Cardiac fibroblast (primary cell): ENCODE data around the gene GPRIN3.
"Not testable (repeated sequence)": the region's sequence is repeated elsewhere in the genome, so short reads cannot be mapped to it uniquely, and the experiment has no call there.

Experiments
- DNase-seq, 2 donors: peaks; one replicate each; pipeline versions ENCODE4 v3.0.0 to v3.0.0-alpha.2; 2010; ENCODE audit warnings: low read depth in 2 of 2
- H3K4me3 ChIP-seq, 2 donors: replicated peaks in 1 of 2; 1 replicate in 1 of 2; 2 replicates in 1 of 2; pipeline ENCODE4 v1.5.1; 2011; ENCODE audit warnings: low read depth in 2 of 2, low read length in 2 of 2, mild to moderate bottlenecking in 2 of 2, moderate library complexity in 1 of 2
- TF ChIP-seq, protein P1 (sequence below): IDR thresholded peaks from one replicate; pipeline ENCODE4 v1.5.1; 2011; ENCODE audit warnings: low read depth, mild to moderate bottlenecking, low read length, inconsistent platforms

Gene GPRIN3

DNA sequence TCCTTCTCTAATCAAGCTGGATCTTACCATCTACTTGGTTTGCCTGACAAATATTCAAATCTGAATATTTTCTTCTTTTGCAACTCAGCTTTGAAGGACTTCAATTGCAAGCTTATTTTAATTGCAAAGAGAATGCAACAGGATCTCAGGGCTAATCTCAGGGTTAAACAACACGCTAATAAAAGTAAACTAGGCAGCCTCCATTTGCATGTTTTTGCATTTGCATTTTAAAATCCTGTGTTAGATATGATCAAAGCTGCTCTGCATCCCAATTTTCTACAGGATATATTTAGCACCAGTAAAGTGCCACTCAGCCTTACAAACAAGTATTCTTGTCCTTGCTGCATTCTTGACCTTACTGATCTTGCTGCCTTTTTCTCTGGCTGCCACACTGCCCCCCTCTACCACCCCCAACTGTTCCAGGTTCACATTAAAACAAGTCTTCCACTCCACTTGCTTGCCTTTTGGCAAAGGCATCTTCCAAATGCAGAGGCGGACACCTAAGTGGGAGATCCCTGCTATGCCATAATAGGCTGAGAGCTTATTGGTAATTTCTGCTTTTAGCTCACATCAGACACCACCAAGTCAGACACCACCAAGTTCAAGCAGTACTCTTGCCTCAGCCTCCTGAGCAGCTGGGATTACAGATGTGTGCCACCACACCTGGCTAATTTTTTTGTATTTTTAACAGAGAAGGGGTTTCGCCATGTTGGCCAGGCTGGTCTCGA lies 48.1 kb downstream of the GPRIN3 start:
- no peak for DNase-seq
- H3K4me3 ChIP-seq = no peak overlapping the region
- TF ChIP-seq, protein P1, sequence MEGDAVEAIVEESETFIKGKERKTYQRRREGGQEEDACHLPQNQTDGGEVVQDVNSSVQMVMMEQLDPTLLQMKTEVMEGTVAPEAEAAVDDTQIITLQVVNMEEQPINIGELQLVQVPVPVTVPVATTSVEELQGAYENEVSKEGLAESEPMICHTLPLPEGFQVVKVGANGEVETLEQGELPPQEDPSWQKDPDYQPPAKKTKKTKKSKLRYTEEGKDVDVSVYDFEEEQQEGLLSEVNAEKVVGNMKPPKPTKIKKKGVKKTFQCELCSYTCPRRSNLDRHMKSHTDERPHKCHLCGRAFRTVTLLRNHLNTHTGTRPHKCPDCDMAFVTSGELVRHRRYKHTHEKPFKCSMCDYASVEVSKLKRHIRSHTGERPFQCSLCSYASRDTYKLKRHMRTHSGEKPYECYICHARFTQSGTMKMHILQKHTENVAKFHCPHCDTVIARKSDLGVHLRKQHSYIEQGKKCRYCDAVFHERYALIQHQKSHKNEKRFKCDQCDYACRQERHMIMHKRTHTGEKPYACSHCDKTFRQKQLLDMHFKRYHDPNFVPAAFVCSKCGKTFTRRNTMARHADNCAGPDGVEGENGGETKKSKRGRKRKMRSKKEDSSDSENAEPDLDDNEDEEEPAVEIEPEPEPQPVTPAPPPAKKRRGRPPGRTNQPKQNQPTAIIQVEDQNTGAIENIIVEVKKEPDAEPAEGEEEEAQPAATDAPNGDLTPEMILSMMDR = no peak

DNA sequence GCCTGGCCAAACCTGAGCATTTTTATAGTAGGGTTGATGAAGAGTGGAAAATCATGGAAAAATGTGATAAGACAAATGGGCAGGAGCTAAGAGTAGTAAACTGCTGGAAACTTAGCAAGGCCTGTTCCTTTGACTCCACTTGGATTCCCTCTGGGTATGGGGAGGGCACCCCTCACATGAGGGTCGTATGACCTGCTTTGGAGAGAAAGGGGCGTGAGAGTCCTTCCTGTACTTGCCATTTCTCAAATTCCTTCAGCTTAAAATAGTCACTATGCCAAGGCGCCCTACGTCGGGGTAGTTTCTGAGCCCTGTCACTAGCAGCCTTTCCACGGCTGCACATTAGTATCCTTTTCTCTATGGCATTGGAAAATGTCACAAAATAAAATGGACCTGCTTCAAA lies 49.1 kb downstream of the GPRIN3 start:
- TF ChIP-seq, protein P1 = no peak
- no peak overlapping the region for H3K4me3 ChIP-seq
- no peak for DNase-seq

DNA sequence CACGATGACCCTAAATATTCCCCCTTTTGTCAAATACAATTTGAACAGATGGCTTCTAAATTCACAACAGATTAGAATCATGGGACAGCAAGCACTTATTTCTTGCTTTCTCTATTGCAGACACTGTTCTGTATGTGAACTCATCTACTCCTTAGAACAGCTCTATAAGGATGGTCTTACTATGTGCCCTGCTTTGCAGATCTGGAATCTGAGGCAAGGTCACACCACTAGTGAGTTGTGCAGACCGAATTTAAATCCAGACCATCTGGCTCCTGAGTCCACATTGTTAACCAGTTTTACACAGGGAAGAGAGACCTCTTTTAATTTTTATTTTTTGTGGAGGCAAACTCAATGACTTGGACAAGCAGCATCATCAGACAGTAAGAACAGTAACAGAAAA lies 50.2 kb downstream of the GPRIN3 start:
- no peak overlapping the region for H3K4me3 ChIP-seq
- TF ChIP-seq, protein P1 = no peak
- no peak for DNase-seq

DNA sequence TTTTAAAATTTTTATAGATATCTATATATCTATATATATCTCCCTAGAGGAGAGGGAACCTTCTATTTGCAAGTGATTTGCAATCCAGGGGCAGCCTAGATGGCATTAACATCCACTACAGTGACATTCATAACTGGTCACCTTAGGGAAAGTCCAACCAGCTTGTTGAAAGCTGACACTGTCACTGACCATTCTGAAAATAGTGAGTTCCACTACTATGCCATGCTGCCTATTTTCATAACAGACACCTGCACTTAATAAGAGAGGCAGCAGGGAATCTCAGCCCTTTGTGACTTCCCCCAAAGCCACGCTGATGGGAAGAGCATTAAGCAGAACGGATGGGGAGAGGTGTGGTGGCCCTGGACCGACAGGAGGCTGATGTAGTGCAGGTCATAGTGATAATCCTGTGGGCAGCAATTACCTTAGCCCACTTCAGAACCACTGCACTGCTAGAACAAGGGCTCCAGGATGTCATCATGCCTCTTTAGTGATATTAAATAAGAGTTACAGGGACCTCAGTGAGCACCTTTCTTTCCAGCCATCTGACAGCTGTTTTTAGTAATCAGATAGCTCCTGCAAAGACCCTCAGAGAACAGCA lies 51.3 kb downstream of the GPRIN3 start:
- no peak for DNase-seq
- TF ChIP-seq, protein P1 = no peak
- H3K4me3 ChIP-seq = no peak overlapping the region

DNA sequence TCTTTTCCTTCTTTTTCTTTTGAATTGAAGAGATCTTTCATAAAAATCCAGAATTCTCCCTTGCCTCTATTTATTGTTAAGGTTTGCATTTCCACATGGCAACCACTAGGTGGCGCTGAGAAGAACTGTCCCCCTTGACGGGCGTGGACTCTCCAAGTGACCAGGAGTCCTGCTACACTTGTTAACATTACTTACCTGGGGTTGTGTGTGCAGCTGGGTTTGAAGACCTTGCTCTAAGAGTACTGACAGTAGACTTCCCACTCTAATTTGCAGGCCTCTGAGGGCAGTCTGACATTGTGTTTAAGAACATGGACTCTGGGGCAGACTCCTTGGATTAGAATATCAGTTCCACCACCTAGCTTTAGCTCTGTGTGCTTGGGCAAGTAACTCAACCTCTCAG lies 52.8 kb downstream of the GPRIN3 start:
- no peak overlapping the region for H3K4me3 ChIP-seq
- TF ChIP-seq, protein P1 = peak; percentile 77
- DNase-seq = peak; percentile 37 to 52

DNA sequence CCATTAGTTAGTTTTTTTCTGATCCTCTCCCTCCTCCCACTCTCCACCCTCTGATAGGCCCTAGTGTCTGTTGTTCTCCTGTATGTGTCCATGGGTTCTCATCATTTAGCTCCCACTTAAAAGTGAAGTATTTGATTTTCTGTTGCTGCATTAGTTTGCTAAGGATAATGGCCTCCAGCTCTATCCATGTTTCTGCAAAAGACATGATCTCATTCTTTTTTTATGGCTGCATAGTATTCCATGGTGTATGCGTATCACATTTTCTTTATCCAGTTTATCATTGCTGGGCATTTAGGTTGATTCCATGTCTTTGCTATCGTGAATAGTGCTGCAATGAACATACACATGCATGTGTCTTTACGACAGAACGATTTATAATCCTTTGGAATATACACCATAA lies 53.3 kb downstream of the GPRIN3 start:
- DNase-seq, H3K4me3 ChIP-seq: not testable (repeated sequence)

DNA sequence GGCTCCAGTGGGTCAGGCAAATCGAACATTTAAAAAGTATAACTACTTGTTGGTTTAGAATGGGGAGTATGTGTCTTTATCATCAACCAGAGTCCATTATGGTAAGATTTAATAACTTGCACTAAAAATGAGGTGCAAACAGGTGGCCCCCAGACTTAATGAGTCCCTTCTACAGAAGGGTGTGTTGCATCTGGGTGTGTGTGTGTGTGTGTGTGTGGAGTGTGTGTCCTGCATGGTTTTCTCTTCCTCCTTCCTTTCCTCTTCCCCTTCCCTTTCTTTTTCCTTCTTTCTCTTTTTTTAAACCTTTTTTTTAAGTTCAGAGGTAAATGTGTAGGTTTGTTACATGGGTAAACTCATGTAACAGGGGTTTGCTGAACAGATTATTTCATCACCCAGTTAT lies 53.7 kb downstream of the GPRIN3 start:
- TF ChIP-seq, protein P1 = no peak
- no peak overlapping the region for H3K4me3 ChIP-seq
- DNase-seq = no peak
